OCI-LY3 (cell line): ENCODE data around the gene OMP.

Source experiments
- H2AFZ ChIP-seq: fragments of 200-600, 300-600 bp; shearing (Covaris generic); 2 replicates; pipeline ENCODE4 v1.6.0; 2014; ENCODE audit warnings: antibody characterized with exemption, low read depth, low read length
- H3K27ac ChIP-seq: fragments of 200-600, 300-600 bp; sonication (generic); 2 replicates; pipeline ENCODE4 v1.5.1; 2014; ENCODE audit warnings: mild to moderate bottlenecking, low read length, moderate library complexity, mixed read lengths
- H3K27me3 ChIP-seq: fragments of 200-600, 300-600 bp; sonication (generic); 2 replicates; pipeline ENCODE4 v1.6.1; 2014; ENCODE audit warnings: low read depth, low read length, mixed read lengths
- H3K36me3 ChIP-seq: fragments of 200-600, 300-600 bp; sonication (generic); replicated peaks from 2 replicates; pipeline ENCODE3; 2014; ENCODE audit warnings: low read depth, low read length, mixed read lengths
- H3K4me1 ChIP-seq: fragments of 300-600, 200-600 bp; sonication (generic); 2 replicates; pipeline ENCODE4 v1.6.1; 2014; ENCODE audit warnings: low read length, mixed read lengths
- H3K4me2 ChIP-seq: fragments of 200-600, 300-600 bp; sonication (generic); 2 replicates; pipeline ENCODE4 v1.6.1; 2014; ENCODE audit warnings: low read length, mixed read lengths
- H3K4me3 ChIP-seq: fragments of 300-600, 200-600 bp; sonication (generic); 2 replicates; pipeline ENCODE4 v1.5.1; 2014; ENCODE audit warnings: antibody characterized with exemption, mild to moderate bottlenecking, low read length, moderate library complexity
- H3K79me2 ChIP-seq: fragments of 300-600, 200-600 bp; shearing (Covaris generic); 2 replicates; pipeline ENCODE4 v1.6.1; 2014; ENCODE audit warnings: mild to moderate bottlenecking, low read length, mixed read lengths
- H3K9ac ChIP-seq: fragments of 300-600, 200-600 bp; shearing (Covaris generic); 2 replicates; pipeline ENCODE4 v1.6.0; 2014; ENCODE audit warnings: mild to moderate bottlenecking, low read length, moderate library complexity
- H3K9me3 ChIP-seq: fragments of 200-600, 300-600 bp; shearing (Covaris generic); 2 replicates; pipeline ENCODE4 v1.6.1; 2014; ENCODE audit warnings: low read length, mixed read lengths; ENCODE audit not compliant: insufficient read depth
- H4K20me1 ChIP-seq: fragments of 200-600, 300-600 bp; sonication (generic); 2 replicates; pipeline ENCODE4 v1.6.1; 2016; ENCODE audit warnings: low read length, mixed read lengths; ENCODE audit not compliant: insufficient read depth
- CTCF ChIP-seq: fragments of 200-600, 300-600 bp; sonication (generic); IDR thresholded peaks from 2 replicates; pipeline ENCODE4 v1.5.1; 2014; ENCODE audit warnings: antibody characterized with exemption, low read length, low read depth
- EZH2phosphoT487 ChIP-seq: fragments of 200-600 bp; shearing (Covaris generic); IDR thresholded peaks from 2 replicates; pipeline ENCODE4 v1.6.1; 2018; ENCODE audit warnings: antibody characterized with exemption, mixed run types, low read depth

OMP gene

GRCh38 chr11:77055913-77056312 lies 46.7 kb upstream of the OMP start:
- Histone ChIP-seq H3K27me3 (peaks cover 7% of the 10 kb centered on the region), H3K9ac (no peak overlapping the region), H3K79me2 (no peaks in the 10 kb centered on the region), H3K36me3 (no peaks in the 10 kb centered on the region), H3K9me3 (peaks cover 25% of the 10 kb centered on the region; the same call in 1 of the 2 replicates), H3K4me2 (no peak overlapping the region), H3K4me1 (no peaks in the 10 kb centered on the region), H2AFZ (no peak overlapping the region), H3K4me3 (no peak overlapping the region), H4K20me1 (no peaks in the 10 kb centered on the region), H3K27ac (no peak overlapping the region)
- TF ChIP-seq CTCF = no peak
- no peak for TF ChIP-seq EZH2phosphoT487

GRCh38 chr11:77056814-77057402 lies 45.7 kb upstream of the OMP start:
- H3K9ac ChIP-seq = no peak overlapping the region
- H3K36me3 ChIP-seq = no peaks in the 10 kb centered on the region
- H3K4me2 ChIP-seq = no peak overlapping the region
- no peak overlapping the region for H3K27ac ChIP-seq
- no peak for TF ChIP-seq CTCF
- TF ChIP-seq EZH2phosphoT487 = no peak
- H4K20me1 ChIP-seq = no peaks in the 10 kb centered on the region
- peaks cover 25% of the 10 kb centered on the region; the same call in 1 of the 2 replicates for H3K9me3 ChIP-seq
- no peak overlapping the region for H2AFZ ChIP-seq
- H3K4me1 ChIP-seq = no peaks in the 10 kb centered on the region
- no peak overlapping the region for H3K4me3 ChIP-seq
- H3K27me3 ChIP-seq = peaks cover 7% of the 10 kb centered on the region
- H3K79me2 ChIP-seq = no peaks in the 10 kb centered on the region

GRCh38 chr11:77057938-77058474 lies 44.6 kb upstream of the OMP start:
- TF ChIP-seq EZH2phosphoT487 (no peak), CTCF (no peak)
- Histone ChIP-seq H3K9me3 (peaks cover 25% of the 10 kb centered on the region; the same call in 1 of the 2 replicates), H3K79me2 (no peaks in the 10 kb centered on the region), H3K4me2 (no peak overlapping the region), H3K9ac (no peak overlapping the region), H2AFZ (no peak overlapping the region), H3K27ac (no peak overlapping the region), H3K36me3 (no peaks in the 10 kb centered on the region), H3K4me3 (no peak overlapping the region), H3K27me3 (peaks cover 7% of the 10 kb centered on the region), H3K4me1 (no peaks in the 10 kb centered on the region), H4K20me1 (no peaks in the 10 kb centered on the region)

- peaks cover 25% of the 10 kb centered on the region; the same call in 1 of the 2 replicates for H3K9me3 ChIP-seq
- peaks cover 7% of the 10 kb centered on the region for H3K27me3 ChIP-seq
- H3K36me3 ChIP-seq = no peaks in the 10 kb centered on the region
- no peak for TF ChIP-seq CTCF
- no peak for TF ChIP-seq EZH2phosphoT487
- H3K27ac ChIP-seq = no peak overlapping the region
- H4K20me1 ChIP-seq = no peaks in the 10 kb centered on the region
- H2AFZ ChIP-seq = no peak overlapping the region
- no peaks in the 10 kb centered on the region for H3K4me1 ChIP-seq
- no peak overlapping the region for H3K4me3 ChIP-seq
- H3K79me2 ChIP-seq = no peaks in the 10 kb centered on the region
- H3K4me2 ChIP-seq = no peak overlapping the region
- no peak overlapping the region for H3K9ac ChIP-seq
These were observed 43.7 kb upstream of the OMP start for GRCh38 chr11:77058900-77059299.
